Progenitor cell of endocrine pancreas (in vitro differentiated cells): Measurements from ENCODE around the gene GUCY1B1. TPM values are rescaled to one million over a fixed set of nuclear protein-coding genes. Genes with fewer than 3 reads are reported as not detected.

ENCODE experiments used
- DNase-seq: peaks from one replicate; pipeline ENCODE4 v3.0.0; 2021; ENCODE audit warnings: low spot score; ENCODE audit not compliant: unreplicated experiment
- H3K27ac Mint-ChIP-seq: 2 replicates; pipeline ENCODE4 v1.8.0; 2021; ENCODE audit warnings: mild to moderate bottlenecking, moderate library complexity, mixed read lengths
- H3K27me3 Mint-ChIP-seq: 2 replicates; pipeline ENCODE4 v1.8.0; 2021; ENCODE audit warnings: mixed read lengths
- H3K36me3 Mint-ChIP-seq: 2 replicates; pipeline ENCODE4 v1.8.0; 2022; ENCODE audit warnings: mixed read lengths; ENCODE audit not compliant: insufficient read depth
- H3K4me1 Mint-ChIP-seq: 2 replicates; pipeline ENCODE4 v1.8.0; 2021; ENCODE audit warnings: low read depth, mixed read lengths
- H3K4me3 Mint-ChIP-seq: 2 replicates; pipeline ENCODE4 v1.8.0; 2021; ENCODE audit warnings: low read depth, mild to moderate bottlenecking, moderate library complexity, mixed read lengths
- H3K9me3 Mint-ChIP-seq: 2 replicates; pipeline ENCODE4 v1.8.0; 2021; ENCODE audit warnings: low read depth, mixed read lengths
- total RNA-seq: library from RNA; stranded (reverse); gene quantifications from 2 replicates; pipeline ENCODE4 v1.2.1, GENCODE V29; 2021
- TF ChIP-seq, protein P1 (sequence below): fragments of 200-600 bp; sonication (generic); IDR thresholded peaks from one replicate; pipeline ENCODE4 v1.5.0; 2021; ENCODE audit warnings: antibody characterized with exemption, mild to moderate bottlenecking; ENCODE audit not compliant: unreplicated experiment

The GUCY1B1 gene
- total RNA-seq, 1 donor from 2014 or later: 1.5 TPM

DNA sequence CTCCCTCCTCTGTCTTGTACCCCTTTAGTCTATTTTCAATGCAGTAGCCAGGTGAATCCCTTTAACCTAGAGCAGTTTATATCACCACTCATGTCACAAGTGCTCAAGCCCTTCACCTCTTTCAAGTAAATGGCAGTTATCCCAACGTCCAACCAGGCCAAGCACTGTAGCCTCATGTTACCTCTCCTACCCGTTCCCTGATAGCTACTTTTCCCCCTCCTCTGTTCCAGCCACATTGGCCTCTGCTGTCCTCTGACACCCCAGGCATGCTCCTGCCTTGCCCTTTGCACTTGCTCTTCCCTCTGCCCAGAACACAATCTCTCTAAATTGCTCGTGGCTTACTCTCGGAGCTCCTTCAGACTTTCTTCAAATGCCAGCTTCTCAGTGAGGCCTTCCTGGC lies 15.2 kb downstream of the GUCY1B1 start:
- TF ChIP-seq, protein P1, sequence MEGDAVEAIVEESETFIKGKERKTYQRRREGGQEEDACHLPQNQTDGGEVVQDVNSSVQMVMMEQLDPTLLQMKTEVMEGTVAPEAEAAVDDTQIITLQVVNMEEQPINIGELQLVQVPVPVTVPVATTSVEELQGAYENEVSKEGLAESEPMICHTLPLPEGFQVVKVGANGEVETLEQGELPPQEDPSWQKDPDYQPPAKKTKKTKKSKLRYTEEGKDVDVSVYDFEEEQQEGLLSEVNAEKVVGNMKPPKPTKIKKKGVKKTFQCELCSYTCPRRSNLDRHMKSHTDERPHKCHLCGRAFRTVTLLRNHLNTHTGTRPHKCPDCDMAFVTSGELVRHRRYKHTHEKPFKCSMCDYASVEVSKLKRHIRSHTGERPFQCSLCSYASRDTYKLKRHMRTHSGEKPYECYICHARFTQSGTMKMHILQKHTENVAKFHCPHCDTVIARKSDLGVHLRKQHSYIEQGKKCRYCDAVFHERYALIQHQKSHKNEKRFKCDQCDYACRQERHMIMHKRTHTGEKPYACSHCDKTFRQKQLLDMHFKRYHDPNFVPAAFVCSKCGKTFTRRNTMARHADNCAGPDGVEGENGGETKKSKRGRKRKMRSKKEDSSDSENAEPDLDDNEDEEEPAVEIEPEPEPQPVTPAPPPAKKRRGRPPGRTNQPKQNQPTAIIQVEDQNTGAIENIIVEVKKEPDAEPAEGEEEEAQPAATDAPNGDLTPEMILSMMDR: no peak
- H3K27me3 Mint-ChIP-seq: no peaks in the 10 kb centered on the region
- no peak overlapping the region for H3K27ac Mint-ChIP-seq
- H3K4me1 Mint-ChIP-seq: peaks cover 9% of the 10 kb centered on the region
- DNase-seq: no peak
- H3K9me3 Mint-ChIP-seq: no peaks in the 10 kb centered on the region
- no peaks in the 10 kb centered on the region for H3K36me3 Mint-ChIP-seq
- no peak overlapping the region for H3K4me3 Mint-ChIP-seq

DNA sequence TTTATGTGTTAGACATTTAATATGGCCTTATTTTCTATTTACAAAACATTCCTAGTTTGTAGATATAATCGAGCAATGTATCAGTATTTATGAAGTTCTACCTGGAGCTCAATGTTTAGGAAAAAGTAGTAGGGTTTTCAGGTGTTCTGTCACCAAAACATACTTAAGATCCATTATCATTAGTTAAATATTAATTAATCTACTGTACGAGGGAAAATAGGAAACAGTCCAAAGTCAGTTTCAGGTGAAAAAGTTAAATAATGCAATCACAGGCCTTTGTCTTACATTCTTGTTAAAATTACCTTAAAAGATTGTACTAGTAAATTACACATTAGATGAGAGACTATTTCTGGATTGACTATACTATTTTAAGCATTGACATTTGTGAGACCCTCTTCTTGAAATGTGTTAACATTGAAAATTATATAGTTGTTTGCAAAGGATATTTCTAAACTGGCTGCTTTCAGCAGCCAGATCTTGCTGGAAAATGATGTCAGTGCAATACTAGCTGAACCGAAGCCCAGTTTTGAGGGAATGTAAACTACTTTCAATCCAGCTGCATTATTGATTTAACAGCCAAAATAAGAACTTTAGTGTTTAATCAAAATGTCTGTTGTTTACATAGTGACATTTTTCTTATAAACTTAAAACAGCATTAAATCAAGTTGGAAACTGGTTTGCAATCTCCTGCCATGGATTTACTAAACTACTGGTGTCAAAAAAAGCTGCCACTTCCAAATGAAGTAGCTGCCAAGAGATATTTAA lies 19.3 kb downstream of the GUCY1B1 start:
- Mint-ChIP-seq H3K36me3 (no peaks in the 10 kb centered on the region), H3K27me3 (no peaks in the 10 kb centered on the region), H3K4me1 (peaks cover 9% of the 10 kb centered on the region), H3K4me3 (no peak overlapping the region), H3K27ac (no peak overlapping the region), H3K9me3 (peaks cover 3% of the 10 kb centered on the region)
- TF ChIP-seq, protein P1: no peak
- no peak for DNase-seq

DNA sequence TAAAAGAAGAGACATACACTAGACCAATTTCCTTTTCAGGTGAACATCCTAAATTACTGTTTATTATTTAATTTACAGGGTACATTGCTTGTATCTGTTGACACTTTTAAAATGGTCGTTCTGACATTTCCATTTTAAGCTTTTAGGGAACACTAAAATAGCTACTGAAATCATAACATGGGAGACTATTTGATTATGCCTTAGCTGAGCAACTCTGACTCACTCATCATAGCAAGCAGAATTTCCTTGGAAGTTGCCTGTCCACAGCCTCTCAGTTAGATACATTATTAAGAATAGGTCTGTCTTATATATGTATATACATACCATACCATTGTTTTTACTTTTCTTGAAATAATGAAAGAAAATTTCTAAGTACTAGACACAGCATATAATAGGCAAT lies 22.0 kb downstream of the GUCY1B1 start:
- Mint-ChIP-seq H3K27me3 (no peaks in the 10 kb centered on the region), H3K36me3 (no peaks in the 10 kb centered on the region), H3K27ac (no peak overlapping the region), H3K4me3 (no peak overlapping the region), H3K4me1 (peaks cover 9% of the 10 kb centered on the region), H3K9me3 (peaks cover 3% of the 10 kb centered on the region)
- TF ChIP-seq, protein P1: no peak
- DNase-seq: no peak

DNA sequence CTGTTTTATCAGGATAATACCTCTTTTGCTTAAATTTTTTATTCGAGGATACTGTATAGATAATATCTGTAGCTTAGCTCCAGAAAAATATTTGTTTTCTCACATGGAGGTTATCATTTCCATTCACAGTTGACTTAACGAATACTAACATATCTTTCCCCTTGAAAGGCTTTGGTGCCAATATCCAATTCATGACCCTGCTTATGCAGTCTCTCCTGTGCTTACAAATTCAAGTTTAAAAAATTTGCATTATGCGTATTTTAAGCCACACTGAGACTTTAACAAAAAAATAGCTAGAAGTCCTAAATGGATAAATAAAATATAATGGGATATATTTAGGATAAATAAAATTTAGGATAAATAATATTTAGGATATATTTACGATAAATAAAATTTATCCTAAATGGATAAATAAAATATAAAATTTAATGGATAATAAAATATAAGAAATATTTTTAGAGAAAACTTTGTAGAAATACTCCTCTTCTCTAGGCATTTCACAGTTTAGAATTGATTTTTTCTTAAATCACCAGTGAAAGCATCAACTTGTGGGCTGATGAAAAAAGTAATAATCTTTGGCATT lies 22.5 kb downstream of the GUCY1B1 start:
- TF ChIP-seq, protein P1: no peak
- Mint-ChIP-seq H3K9me3 (peaks cover 3% of the 10 kb centered on the region), H3K4me1 (peaks cover 9% of the 10 kb centered on the region), H3K27me3 (no peaks in the 10 kb centered on the region), H3K36me3 (no peaks in the 10 kb centered on the region), H3K4me3 (no peak overlapping the region), H3K27ac (no peak overlapping the region)
- no peak for DNase-seq

DNA sequence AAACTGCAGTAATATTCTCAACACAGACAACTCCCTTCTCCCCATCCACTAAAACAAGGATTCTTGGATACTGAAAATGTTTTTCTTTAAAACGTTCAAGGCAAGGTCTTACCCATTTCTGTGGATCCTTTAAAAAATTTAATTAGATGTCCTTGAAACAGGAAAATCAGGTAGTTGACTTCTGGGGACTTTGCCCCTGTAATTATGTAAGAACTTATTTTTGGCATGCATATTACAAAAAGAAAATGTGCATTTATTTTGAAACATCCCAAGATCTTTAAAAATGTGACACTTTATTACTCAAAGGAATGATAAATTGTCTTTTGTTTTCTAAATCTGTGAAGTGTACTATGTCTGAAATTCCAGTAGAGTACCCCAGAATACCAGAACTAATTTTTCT lies 25.8 kb downstream of the GUCY1B1 start:
- TF ChIP-seq, protein P1: no peak
- no peaks in the 10 kb centered on the region for H3K4me1 Mint-ChIP-seq
- H3K27ac Mint-ChIP-seq: no peak overlapping the region
- H3K36me3 Mint-ChIP-seq: no peaks in the 10 kb centered on the region
- DNase-seq: no peak
- no peak overlapping the region for H3K4me3 Mint-ChIP-seq
- no peaks in the 10 kb centered on the region for H3K27me3 Mint-ChIP-seq
- peaks cover 3% of the 10 kb centered on the region for H3K9me3 Mint-ChIP-seq
